IMR-90 (cell line): ENCODE data around the gene FBXW8. TPM values are rescaled to one million over a fixed set of nuclear protein-coding genes. Genes with fewer than 3 reads are reported as not detected.

ENCODE experiments used
- ATAC-seq: fragments of 200-7000 bp; cut with Tn5 transposase; 2 replicates; pipeline ENCODE4 v1.9.1; 2020; ENCODE audit warnings: low read depth, mild to moderate bottlenecking, moderate library complexity
- BruUV-seq: library from RNA; stranded (reverse); fragments of 400-500 nt; replicated peaks from 2 replicates; lab custom pipeline; 2021; lab: Mats Ljungman, UMichigan
- CTCF ChIA-PET: fragments of 300-600 bp; formaldehyde crosslinking; extraction: SDS; loops from one replicate; lab custom pipeline; 2021; ENCODE audit warnings: antibody characterized with exemption; lab: Yijun Ruan, JAX
- POLR2A ChIA-PET: fragments of 300-600 bp; sonication (Branson Sonifier 250); formaldehyde crosslinking; loops from one replicate; lab custom pipeline; 2022; ENCODE audit warnings: antibody characterized with exemption; ENCODE audit not compliant: unreplicated experiment; lab: Charles Lee
- DNase-seq: peaks from one replicate; pipeline ENCODE4 v3.0.0; 2013
- H2AFZ ChIP-seq: replicated peaks from 2 replicates; pipeline ENCODE3; 2013; ENCODE audit warnings: low read length, mild to moderate bottlenecking; ENCODE audit not compliant: poor library complexity
- H2AK5ac ChIP-seq: 2 replicates; pipeline ENCODE4 v1.6.1; 2013; ENCODE audit warnings: low read depth, low read length, inconsistent platforms
- H2AK9ac ChIP-seq: replicated peaks from 2 replicates; pipeline ENCODE3; 2013; ENCODE audit warnings: mild to moderate bottlenecking, low read depth, low read length, moderate library complexity; ENCODE audit not compliant: poor library complexity
- H2BK120ac ChIP-seq: 2 replicates; pipeline ENCODE4 v1.6.1; 2013; ENCODE audit warnings: low read depth, low read length, inconsistent platforms
- H2BK15ac ChIP-seq: 3 replicates; pipeline ENCODE4 v1.6.1; 2013; ENCODE audit warnings: low read depth, low read length, inconsistent platforms
- H2BK20ac ChIP-seq: 2 replicates; pipeline ENCODE4 v1.6.1; 2013; ENCODE audit warnings: low read depth, mild to moderate bottlenecking, inconsistent platforms, low read length, moderate library complexity
- H2BK5ac ChIP-seq: 2 replicates; pipeline ENCODE4 v1.6.1; 2013; ENCODE audit warnings: mild to moderate bottlenecking, low read depth, low read length, inconsistent platforms; ENCODE audit not compliant: poor library complexity, severe bottlenecking
- H3K14ac ChIP-seq: replicated peaks from 2 replicates; pipeline ENCODE4 v1.6.1; 2013; ENCODE audit warnings: low read depth, low read length, inconsistent platforms
- H3K18ac ChIP-seq: 2 replicates; pipeline ENCODE4 v1.6.1; 2013; ENCODE audit warnings: low read depth, low read length, control low read depth
- H3K23ac ChIP-seq: 2 replicates; pipeline ENCODE4 v1.6.1; 2013; ENCODE audit warnings: low read depth, low read length, inconsistent platforms
- H3K27ac ChIP-seq: 2 replicates; pipeline ENCODE4 v1.5.1; 2013; ENCODE audit warnings: mild to moderate bottlenecking, control low read depth, low read length; ENCODE audit not compliant: insufficient read depth
- H3K27me3 ChIP-seq: 2 replicates; pipeline ENCODE4 v1.6.1; 2013; ENCODE audit warnings: low read length; ENCODE audit not compliant: control insufficient read depth, insufficient read depth
- H3K36me3 ChIP-seq: 2 replicates; pipeline ENCODE4 v1.6.1; 2013; ENCODE audit warnings: low read length, mixed read lengths; ENCODE audit not compliant: control insufficient read depth, insufficient read depth
- H3K4ac ChIP-seq: 2 replicates; pipeline ENCODE4 v1.6.1; 2013; ENCODE audit warnings: low read depth, low read length, inconsistent platforms
- H3K4me1 ChIP-seq: 2 replicates; pipeline ENCODE4 v1.6.1; 2013; ENCODE audit warnings: low read length, mixed read lengths; ENCODE audit not compliant: control insufficient read depth, insufficient read depth
- H3K4me2 ChIP-seq: 2 replicates; pipeline ENCODE4 v1.6.1; 2013; ENCODE audit warnings: low read depth, mild to moderate bottlenecking, control low read depth, low read length, moderate library complexity
- H3K4me3 ChIP-seq: 2 replicates; pipeline ENCODE4 v1.5.1; 2013; ENCODE audit warnings: low read depth, mild to moderate bottlenecking, control low read depth, low read length, moderate library complexity; ENCODE audit not compliant: insufficient read depth
- H3K56ac ChIP-seq: 2 replicates; pipeline ENCODE4 v1.6.1; 2013; ENCODE audit warnings: low read length, inconsistent platforms; ENCODE audit not compliant: insufficient read depth; ENCODE audit errors: extremely low read depth
- H3K79me1 ChIP-seq, 2 experiments: 2 replicates each; pipeline ENCODE4 v1.6.1; 2013; ENCODE audit warnings: low read length in 2 of 2, inconsistent platforms in 1 of 2, low read depth in 1 of 2
- H3K9ac ChIP-seq: 2 replicates; pipeline ENCODE4 v1.6.1; 2013; ENCODE audit warnings: low read depth, low read length, control low read depth
- H3K9me1 ChIP-seq: 2 replicates; pipeline ENCODE4 v1.6.1; 2013; ENCODE audit warnings: low read length, inconsistent platforms; ENCODE audit not compliant: insufficient read depth
- H3K9me3 ChIP-seq: 2 replicates; pipeline ENCODE4 v1.6.1; 2013; ENCODE audit warnings: low read length; ENCODE audit not compliant: control insufficient read depth, insufficient read depth
- H4K20me1 ChIP-seq: 2 replicates; pipeline ENCODE4 v1.6.1; 2013; ENCODE audit warnings: low read length, inconsistent platforms; ENCODE audit not compliant: insufficient read depth
- H4K5ac ChIP-seq: 2 replicates; pipeline ENCODE4 v1.6.1; 2013; ENCODE audit warnings: mild to moderate bottlenecking, low read depth, low read length, control low read depth
- H4K8ac ChIP-seq, 2 experiments: 2 replicates each; pipeline ENCODE4 v1.6.1; 2013; ENCODE audit warnings: low read depth in 2 of 2, low read length in 2 of 2, control low read depth in 1 of 2, inconsistent platforms in 1 of 2
- H4K91ac ChIP-seq: 2 replicates; pipeline ENCODE4 v1.6.1; 2013; ENCODE audit warnings: low read depth, low read length, inconsistent platforms; ENCODE audit not compliant: insufficient read depth
- CEBPB ChIP-seq: IDR thresholded peaks from 2 replicates; pipeline ENCODE4 v1.6.1; 2012; ENCODE audit warnings: low read depth, low read length, improper control_type of control experiment
- CTCF ChIP-seq: conservative IDR thresholded peaks from 2 replicates; pipeline ENCODE4 v1.5.1; 2012; ENCODE audit warnings: mild to moderate bottlenecking, low read depth, low read length, improper control_type of control experiment
- FOS ChIP-seq: fragments of 150-350 bp; IDR thresholded peaks from 2 replicates; pipeline ENCODE4 v1.6.1; 2016; ENCODE audit warnings: low read depth, low read length
- MAFK ChIP-seq: IDR thresholded peaks from 2 replicates; pipeline ENCODE4 v1.6.1; 2012; ENCODE audit warnings: low read depth, low read length, improper control_type of control experiment
- NFE2L2 ChIP-seq: fragments of 150-350 bp; IDR thresholded peaks from 2 replicates; pipeline ENCODE4 v1.6.1; 2016; ENCODE audit warnings: low read depth, mild to moderate bottlenecking, low read length
- RAD21 ChIP-seq: IDR thresholded peaks from 2 replicates; pipeline ENCODE4 v1.6.1; 2012; ENCODE audit warnings: low read length, improper control_type of control experiment
- RCOR1 ChIP-seq: IDR thresholded peaks from 2 replicates; pipeline ENCODE4 v1.6.1; 2012; ENCODE audit warnings: mild to moderate bottlenecking, low read length, improper control_type of control experiment; ENCODE audit not compliant: insufficient replicate concordance
- WGBS, 2 experiments: methylation state at CpG; one replicate each; pipeline versions ENCODE4 v1.1.5 to v1.1.7; 2013; ENCODE audit warnings: missing lambda C conversion rate in 2 of 2; ENCODE audit not compliant: insufficient read length in 1 of 2; ENCODE audit errors: extremely low coverage in 2 of 2; 5-methylcytosine and 5-hydroxymethylcytosine counted together
- dilution Hi-C: fragments of 300-500 bp; cut with HindIII; formaldehyde crosslinking; loops from one replicate; pipeline ENCODE4 v1.14.3; 2018; ENCODE audit warnings: low sequenced_read_pairs; ENCODE audit not compliant: unreplicated experiment
- in situ Hi-C: fragments of 300-500 bp; cut with MboI; formaldehyde crosslinking; loops from 3 replicates; pipeline ENCODE4 v1.14.3; 2019; ENCODE audit warnings: low sequenced_read_pairs, inconsistent platforms, mixed read lengths
- intact Hi-C: fragments of 100-400 bp; cut with micrococcal nuclease; formaldehyde crosslinking; loops from 2 replicates; pipeline ENCODE4 v1.10.0; 2022
- polyA plus RNA-seq, 3 experiments: library from polyadenylated mRNA; depleted of rRNA; stranded (reverse); fragments of >200 nt; gene quantifications; 2 replicates each; pipeline ENCODE4 v1.2.3, GENCODE V29; 2012; ENCODE audit warnings: low replicate concordance in 1 of 3
- total RNA-seq: library from RNA; depleted of rRNA; stranded (reverse); fragments of >200 nt; gene quantifications from 2 replicates; pipeline ENCODE4 v1.2.3, GENCODE V29; 2012
- TF ChIP-seq, protein P1 (sequence below): fragments of 150-350 bp; IDR thresholded peaks from 2 replicates; pipeline ENCODE4 v1.6.1; 2016; ENCODE audit warnings: low read depth, mild to moderate bottlenecking, low read length, moderate library complexity, borderline replicate concordance

Gene FBXW8
- total and polyA plus RNA-seq, 2 of the 4 experiments (the other 2 are of a cell fraction), result 20.3 to 25.8 TPM

DNA sequence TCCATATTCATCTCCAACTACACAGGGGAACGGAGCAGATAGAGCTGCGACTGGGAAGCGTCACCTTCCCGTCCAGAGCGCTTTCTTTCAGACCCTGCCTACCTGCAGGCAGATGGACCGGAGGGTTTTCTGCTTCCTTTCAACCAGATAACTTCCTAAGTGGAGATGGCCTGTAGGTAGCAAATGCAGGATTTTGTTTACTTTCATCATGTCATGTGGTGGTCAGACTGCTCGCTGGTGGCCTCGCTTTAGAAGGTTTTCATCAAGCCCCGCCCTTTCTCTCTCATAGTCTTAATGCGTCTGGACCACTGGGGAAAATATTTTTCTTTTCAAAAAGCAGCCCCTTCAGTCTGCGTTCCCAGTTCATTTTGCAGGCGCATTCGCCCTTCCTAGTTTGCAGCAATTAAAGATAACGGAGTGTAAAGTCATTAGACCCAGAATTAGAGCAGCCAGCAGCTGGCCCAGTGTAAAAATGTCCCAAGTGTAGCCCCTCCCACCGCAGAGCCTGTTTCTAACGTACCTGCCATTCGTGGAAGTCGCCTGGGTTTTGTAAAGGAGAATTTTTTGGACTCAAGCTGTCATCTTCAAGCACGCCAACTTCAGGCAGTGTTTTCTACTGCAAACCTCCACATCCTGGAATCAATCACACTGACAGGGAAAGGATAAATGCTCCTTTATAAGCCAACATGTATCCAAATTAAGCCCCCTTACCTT, 119.6 kb downstream of the FBXW8 start:
- H2BK120ac ChIP-seq, result no peak overlapping the region
- intact Hi-C loops, result no loop called here
- no peak overlapping the region for H4K8ac ChIP-seq
- no peak overlapping the region for H3K4me3 ChIP-seq
- H3K23ac ChIP-seq, result no peak overlapping the region
- DNase-seq, result no peak
- no peak overlapping the region for H2BK5ac ChIP-seq
- in situ Hi-C loops, result loop anchor here (25.0 kb wide), 1 partner anchor 807 kb away; no protein-coding TSS in a partner anchor
- no peak overlapping the region for H3K18ac ChIP-seq
- H4K5ac ChIP-seq, result no peak overlapping the region
- TF ChIP-seq RAD21, result no peak
- TF ChIP-seq CTCF, result no peak
- TF ChIP-seq RCOR1, result no peak
- TF ChIP-seq NFE2L2, result no peak
- no peak for TF ChIP-seq CEBPB
- TF ChIP-seq, protein P1, sequence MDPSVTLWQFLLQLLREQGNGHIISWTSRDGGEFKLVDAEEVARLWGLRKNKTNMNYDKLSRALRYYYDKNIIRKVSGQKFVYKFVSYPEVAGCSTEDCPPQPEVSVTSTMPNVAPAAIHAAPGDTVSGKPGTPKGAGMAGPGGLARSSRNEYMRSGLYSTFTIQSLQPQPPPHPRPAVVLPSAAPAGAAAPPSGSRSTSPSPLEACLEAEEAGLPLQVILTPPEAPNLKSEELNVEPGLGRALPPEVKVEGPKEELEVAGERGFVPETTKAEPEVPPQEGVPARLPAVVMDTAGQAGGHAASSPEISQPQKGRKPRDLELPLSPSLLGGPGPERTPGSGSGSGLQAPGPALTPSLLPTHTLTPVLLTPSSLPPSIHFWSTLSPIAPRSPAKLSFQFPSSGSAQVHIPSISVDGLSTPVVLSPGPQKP, result no peak
- TF ChIP-seq FOS, result no peak
- TF ChIP-seq MAFK, result no peak
- H3K9me3 ChIP-seq, result no peaks in the 10 kb centered on the region
- no peak overlapping the region for H3K9ac ChIP-seq
- H3K4ac ChIP-seq, result no peak overlapping the region
- peaks cover 2% of the 10 kb centered on the region; the same call in 1 of the 2 replicates for H3K4me1 ChIP-seq
- no peak overlapping the region for H2BK20ac ChIP-seq
- H3K14ac ChIP-seq, result no peak overlapping the region
- POLR2A ChIA-PET, result no interaction called here
- dilution Hi-C loops, result no loop called here
- H2AK5ac ChIP-seq, result no peak overlapping the region
- ATAC-seq, result no peak
- H3K4me2 ChIP-seq, result no peak overlapping the region
- H3K9me1 ChIP-seq, result no peaks in the 10 kb centered on the region
- no peak overlapping the region for H4K91ac ChIP-seq
- peaks cover 10% of the 10 kb centered on the region for H4K20me1 ChIP-seq
- peaks cover 7% of the 10 kb centered on the region; the same call in 1 of the 2 replicates for H3K27me3 ChIP-seq
- CTCF ChIA-PET, result no interaction called here
- H3K27ac ChIP-seq, result no peak overlapping the region
- no TSS peak for BruUV-seq
- peak overlapping the region; percentile 29 for H2AK9ac ChIP-seq
- no peak overlapping the region for H2BK15ac ChIP-seq
- no peak overlapping the region for H3K56ac ChIP-seq
- no peak overlapping the region for H2AFZ ChIP-seq
- WGBS, 2 experiments, result 96% methylated on average over 5 of the region's 19 CpGs; no CpG with 5 or more reads in 1 of the 2 experiments
- peaks cover 30% of the 10 kb centered on the region for H3K36me3 ChIP-seq
- H3K79me1 ChIP-seq, result peaks cover 0 to 6% of the 10 kb centered on the region in 2 experiments; a peak in 1 of 4 replicates
